Ramos (cell line): ENCODE measurements around the gene WDR91.

Experiments
- in situ Hi-C: fragments of 300-500 bp; cut with MboI; formaldehyde crosslinking; loops from one replicate; pipeline ENCODE4 v1.14.3; 2022; ENCODE audit warnings: low sequenced_read_pairs; ENCODE audit not compliant: unreplicated experiment

WDR91 gene

GRCh38 chr7:135147899-135148721, 63.2 kb downstream of the WDR91 start, which contains the start of gene TMEM140:
Gene TMEM140, plus strand, starts transcription at chr7:135148072. Its CDS starts 16,370 bp downstream, at chr7:135164442.
- in situ Hi-C loops, result no loop called here

- in situ Hi-C loops, result no loop called here
Observed at GRCh38 chr7:135147341-135147898, 63.9 kb downstream of the WDR91 start.

- in situ Hi-C loops, result no loop called here
Observed at GRCh38 chr7:135143885-135144668, 67.2 kb downstream of the WDR91 start.
